Measurements from ENCODE around the gene CLEC17A.
A peak's percentile ranks its signal among the peaks of the same experiment; 100 is the strongest.
"Not testable (repeated sequence)": the region's sequence is repeated elsewhere in the genome, so short reads cannot be mapped to it uniquely, and the experiment has no call there.

CLEC17A gene, protein sequence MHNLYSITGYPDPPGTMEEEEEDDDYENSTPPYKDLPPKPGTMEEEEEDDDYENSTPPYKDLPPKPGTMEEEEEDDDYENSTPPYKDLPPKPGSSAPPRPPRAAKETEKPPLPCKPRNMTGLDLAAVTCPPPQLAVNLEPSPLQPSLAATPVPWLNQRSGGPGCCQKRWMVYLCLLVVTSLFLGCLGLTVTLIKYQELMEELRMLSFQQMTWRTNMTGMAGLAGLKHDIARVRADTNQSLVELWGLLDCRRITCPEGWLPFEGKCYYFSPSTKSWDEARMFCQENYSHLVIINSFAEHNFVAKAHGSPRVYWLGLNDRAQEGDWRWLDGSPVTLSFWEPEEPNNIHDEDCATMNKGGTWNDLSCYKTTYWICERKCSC

DNA sequence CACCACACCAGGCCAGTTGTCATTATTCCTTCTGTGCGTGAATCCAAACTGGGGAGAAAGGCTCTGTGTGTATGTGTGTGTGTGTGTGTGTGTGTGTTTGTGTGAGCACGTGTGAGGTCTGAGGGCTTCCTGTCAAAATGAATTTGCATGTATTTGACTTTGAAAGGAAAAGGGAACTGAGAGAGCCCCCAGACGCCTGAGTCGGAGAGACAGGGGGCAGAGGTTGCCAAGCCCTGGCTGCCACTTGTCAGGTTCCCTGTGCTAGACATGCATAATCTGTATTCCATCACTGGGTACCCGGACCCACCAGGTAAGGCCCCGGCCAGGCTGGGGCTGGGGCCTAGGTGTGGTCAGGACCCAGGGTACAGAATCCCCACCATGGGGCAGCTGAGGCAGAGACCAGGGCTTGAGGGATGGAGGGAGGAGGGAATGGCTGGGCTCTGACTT is at the start of gene CLEC17A:
Gene CLEC17A, plus strand, starts transcription at position 191 of the 447 bp plus-strand sequence. Its CDS starts 77 bp downstream, at position 268.
- DNase-seq: no peak

DNA sequence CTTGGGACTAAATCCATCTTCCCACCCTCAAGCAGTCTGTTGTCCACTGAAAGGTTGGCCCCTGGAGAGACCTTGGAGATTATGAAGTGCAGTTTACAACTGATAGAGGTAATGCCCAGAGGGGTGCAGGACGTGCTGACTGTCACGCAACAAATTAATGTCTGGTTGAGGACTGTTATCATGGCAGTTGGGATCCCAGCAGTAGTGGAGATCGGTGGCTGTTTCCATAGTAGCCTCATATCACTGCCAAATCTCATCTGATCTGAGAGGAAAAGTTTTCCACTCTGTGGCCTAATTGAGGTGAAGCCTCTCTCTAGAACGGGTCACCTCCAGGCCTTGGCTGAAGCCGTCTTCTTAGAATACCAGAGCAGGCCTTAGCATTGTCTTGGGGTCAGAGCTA is 49.4 kb upstream of the CLEC17A start:
- DNase-seq: no peak

DNA sequence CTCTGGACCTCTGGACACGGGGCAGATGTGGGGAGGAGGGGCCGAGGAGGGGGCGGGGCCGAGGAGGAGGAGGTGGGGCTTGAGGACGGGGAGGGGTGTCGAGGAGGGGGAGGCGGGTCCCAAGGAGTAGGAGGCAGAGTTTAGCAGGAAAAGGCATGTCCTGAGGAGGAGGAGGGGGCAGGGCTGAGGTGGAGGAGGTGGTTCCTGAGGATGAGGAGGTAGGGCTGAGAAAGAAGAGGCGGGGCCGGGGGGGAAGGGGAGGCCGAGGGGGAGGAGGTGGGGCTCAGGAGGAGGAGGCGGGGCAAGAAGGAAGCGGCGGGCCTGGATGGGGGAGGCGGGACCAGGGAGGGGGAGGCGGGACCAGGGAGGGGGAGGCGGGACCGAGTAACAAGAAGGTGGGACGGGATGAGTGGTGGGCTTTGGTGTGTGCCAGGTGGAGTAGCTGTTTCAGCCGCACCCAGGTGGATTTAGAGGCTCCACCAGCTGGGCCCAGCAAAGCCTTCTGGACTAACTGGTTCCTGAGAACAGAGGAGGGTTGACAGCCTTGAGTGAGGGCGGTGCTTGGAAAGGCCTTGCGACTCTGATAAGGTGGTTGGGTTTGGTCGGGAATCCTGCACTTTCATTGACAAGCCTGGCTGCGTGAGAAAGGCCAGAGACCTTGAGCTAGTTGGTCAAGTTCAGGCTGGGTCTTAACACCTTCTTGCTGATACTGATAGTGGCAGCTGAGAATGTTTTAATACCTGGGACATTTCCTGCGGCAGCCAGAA is 45.8 kb upstream of the CLEC17A start:
- no peak for DNase-seq

DNA sequence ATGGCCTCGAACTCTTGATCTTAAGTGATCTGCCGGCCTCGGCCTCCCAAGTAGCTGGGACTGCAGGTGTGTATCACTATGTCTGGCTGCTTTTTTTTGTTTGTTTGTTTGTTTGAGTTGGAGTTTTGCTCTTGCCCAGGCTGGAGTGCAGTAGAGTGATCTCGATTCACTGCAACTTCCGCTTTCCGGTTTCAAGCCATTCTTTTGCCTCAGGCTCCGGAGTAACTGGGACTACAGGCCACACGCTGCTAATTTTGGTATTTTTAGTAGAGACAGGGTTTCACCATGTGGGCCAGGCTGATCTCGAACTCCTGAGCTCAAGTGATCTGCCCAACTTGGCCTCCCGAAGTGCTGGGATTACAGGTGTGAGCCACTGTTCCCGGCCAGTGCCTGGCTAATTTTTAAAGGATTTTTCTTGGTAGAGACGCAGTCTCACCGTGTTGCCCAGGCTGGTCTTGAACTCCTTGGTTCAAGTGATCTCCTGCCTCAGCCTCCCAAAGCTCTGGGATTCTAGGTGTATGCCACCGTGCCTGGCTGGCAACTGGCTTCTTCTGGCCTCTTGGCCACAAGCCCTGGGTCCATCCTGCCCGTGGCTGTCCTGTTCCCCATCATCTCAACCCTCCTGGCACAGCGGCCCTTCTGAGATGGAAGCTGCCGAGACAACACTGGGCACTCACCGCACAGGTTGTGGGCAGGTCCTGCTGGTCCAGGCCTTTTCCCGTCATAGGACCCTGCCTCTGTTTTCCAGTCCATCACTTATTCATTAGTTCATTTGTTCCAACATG is 42.0 kb upstream of the CLEC17A start:
- DNase-seq: no peak

DNA sequence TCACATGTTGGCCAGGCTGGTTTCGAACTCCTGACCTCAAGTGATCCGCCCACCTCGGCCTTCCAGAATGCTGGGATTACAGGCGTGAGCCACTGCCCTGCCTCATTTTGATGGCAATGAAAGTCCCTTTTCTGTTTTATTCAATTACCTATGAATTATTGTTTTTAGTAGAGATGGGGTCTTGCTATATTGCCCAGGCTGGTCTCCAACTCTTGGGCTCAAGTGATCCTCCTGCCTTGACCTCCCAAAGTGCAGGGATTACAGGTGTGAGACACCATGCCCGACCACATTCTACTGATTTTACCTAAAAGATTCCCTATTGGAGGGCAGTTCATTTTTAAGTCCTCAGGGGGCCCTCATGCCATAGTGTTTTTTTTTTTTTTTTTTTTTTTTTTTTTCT is 40.9 kb upstream of the CLEC17A start:
- DNase-seq: not testable (repeated sequence)

DNA sequence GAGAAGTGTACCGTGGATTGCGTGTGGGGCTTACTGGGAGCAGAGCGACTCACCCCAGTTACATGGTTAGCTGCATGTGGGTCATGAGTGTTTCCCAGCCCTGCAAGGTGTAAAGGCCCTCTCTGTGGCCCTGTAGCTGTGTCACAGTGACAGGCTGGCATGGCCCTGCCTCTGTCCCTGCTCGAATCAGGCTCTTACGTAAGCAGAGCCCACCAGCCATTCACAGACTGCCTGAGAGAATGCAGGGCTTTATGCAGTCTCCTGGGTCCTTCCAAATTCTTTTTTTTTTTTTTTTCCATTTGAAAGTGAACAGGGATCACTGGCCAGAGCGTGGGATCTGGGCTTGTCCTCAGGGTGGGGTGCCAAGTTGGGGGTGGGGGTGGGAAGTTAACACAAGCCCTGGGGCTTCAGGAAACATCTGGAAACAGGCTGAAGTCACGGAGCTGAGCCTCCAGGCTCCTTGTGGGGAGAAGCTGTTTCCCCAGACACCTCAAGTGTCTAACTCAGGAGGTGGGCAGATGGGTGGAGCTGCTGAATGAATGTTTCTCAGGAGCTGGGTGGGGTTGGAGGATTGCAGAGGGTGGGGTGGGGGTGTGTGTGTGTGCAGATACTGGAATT is 40.1 kb upstream of the CLEC17A start:
- no peak for DNase-seq

DNA sequence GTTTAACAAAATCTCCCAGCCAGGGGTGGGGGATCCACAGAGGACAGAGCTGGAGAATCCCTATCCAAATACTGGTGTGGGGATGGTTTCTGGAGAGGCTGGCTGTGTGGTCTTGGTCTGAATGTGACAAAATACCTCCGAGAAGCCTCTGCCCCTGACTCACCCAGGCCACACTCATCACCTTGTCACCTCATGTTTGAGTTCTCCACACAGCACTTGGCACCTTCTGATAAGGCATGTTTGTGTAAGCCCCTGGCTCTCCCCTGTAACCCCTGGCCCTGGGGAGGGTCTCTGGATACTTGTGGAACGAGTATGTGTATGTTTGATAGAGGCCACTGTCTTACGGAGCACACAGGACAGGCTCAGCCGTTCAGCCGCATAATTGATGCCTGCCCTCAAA is 38.8 kb upstream of the CLEC17A start:
- no peak for DNase-seq

DNA sequence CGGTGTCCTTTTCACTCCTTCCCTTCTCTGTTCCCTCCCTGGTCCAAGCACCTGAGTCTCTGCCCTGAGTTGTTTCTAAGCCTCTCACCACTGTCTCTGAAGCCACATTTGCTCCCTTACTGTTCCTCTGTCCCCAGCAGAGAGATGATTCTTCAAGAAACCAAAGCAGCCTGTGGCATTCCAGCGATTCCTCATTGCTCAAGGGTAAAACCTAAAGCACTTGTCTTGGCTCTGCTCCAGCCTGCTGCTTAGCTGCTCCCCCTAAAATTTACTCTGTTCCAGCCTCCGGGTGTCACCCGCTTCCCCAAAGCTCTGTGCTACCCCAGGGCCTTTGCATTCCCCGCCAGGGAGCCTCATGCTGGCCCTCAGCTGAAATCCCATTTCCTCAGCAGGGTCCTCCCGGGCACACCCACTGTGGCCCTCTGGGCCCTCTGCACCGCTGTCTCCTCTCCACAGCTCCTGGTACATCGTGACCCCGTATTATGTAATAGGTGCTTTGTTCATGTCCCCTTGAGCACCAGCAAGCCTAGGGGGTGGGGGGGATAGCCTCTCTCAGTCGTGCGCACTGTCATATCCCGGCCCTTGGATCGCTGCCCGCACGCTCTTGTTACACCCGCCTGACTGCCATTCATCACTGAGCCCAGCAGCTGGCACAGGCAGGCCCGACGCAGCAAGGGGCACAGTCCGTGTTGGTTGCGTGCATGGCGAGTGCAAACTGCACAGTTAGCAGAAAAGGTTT is 37.7 kb upstream of the CLEC17A start:
- DNase-seq: peak; percentile 78

DNA sequence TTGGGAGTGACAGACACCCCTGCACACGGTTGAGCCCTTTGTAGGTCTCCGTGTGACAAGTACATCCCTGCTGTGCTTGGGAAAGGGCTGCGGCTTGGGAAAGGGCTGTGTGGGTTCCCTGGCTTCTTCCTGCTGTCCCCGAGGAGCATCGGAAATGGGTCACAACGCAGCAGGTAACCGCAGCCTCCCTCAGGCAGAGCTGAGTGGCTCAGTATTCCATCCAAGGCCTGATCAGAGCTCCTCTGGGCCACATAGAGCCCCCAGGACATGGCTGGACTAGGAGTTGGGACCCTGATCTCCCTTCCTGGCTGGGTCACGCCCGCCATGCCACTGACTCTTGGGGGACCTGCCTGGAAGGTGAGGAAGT is 37.2 kb upstream of the CLEC17A start:
- no peak for DNase-seq

DNA sequence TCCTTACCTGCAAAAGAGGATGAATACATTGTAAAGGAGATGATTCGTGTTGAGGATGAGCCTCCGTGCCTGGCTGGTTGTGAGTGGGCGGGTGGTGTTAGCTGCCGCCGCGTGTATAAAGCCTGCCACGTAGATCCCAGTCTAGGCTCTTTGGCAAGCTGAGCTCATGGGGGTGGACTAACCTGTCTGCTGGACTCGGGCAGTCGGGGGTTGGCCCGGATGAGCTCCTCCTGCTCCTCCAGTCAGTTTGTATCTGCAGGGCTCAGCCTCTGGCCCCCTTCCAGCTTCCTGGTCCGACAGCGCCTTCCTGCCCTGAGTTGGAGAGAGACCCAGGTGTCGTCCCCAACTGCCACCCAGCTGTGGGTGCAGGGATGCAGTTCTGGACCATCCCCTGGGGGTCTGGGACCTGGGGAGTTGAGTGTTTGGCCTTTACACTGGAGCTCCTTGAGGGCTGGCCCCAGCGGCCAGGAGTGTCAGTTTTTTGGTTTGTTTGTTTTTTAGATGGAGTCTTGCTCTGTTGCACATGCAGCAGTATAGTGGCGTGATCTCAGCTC is 32.6 kb upstream of the CLEC17A start:
- no peak for DNase-seq

DNA sequence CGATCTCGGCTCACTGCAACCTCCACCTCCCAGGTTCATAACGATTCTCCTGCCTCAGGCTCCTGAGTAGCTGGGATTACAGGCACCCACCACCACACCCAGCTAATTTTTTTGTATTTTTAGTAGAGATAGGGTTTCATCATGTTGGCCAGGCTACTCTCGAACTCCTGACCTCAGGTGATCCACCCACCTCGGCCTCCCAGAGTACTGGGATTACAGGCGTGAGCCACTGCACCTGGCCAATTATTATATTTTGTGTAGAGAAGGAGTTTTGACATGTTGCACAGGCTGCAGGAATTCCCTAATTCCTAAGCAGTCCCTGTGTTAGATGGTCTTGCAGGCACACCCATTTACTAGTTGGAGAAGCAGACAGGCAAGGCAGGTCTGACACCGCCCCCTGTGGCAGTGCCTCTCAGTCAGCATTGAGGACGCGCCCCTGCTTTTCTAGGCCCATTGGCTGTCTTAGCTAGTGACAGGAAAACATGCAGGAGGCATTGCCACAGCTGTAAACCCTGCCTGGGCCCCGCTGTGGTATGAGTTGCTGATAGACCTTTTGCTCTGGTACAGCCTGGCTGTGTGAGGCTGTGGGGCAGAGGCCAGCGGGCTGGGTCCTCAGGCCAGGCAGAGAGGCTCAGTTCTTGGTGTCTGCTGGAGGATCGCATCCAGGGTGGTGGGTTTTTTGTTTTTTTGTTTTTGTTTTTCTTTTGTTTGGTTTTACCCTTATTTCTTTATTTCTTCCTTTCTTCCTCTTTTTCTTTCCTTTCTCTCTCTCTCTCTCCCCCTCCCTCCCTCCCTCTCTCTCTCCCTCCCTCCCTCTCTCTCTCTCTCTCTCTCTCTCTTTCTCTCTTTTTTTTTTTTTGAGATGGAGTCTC is 31.5 kb upstream of the CLEC17A start:
- not testable (repeated sequence) for DNase-seq

DNA sequence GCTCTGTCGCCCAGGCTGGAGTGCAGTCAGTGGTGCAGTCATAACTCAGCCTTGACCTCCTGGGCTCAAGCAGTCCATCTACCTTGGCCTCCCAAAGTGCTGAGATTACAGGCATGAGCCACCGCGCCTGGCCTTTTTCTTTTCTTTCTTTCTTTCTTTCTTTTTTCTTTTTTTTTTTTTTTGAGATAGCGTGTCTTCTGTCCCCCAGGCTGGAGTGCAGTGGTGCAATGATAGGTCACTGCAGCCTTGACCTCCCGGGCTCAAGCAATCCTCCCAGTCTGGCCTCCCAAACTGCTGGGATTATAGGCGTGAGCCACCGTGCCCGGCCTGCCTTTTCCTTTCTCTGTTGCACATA is 30.9 kb upstream of the CLEC17A start:
- not testable (repeated sequence) for DNase-seq

DNA sequence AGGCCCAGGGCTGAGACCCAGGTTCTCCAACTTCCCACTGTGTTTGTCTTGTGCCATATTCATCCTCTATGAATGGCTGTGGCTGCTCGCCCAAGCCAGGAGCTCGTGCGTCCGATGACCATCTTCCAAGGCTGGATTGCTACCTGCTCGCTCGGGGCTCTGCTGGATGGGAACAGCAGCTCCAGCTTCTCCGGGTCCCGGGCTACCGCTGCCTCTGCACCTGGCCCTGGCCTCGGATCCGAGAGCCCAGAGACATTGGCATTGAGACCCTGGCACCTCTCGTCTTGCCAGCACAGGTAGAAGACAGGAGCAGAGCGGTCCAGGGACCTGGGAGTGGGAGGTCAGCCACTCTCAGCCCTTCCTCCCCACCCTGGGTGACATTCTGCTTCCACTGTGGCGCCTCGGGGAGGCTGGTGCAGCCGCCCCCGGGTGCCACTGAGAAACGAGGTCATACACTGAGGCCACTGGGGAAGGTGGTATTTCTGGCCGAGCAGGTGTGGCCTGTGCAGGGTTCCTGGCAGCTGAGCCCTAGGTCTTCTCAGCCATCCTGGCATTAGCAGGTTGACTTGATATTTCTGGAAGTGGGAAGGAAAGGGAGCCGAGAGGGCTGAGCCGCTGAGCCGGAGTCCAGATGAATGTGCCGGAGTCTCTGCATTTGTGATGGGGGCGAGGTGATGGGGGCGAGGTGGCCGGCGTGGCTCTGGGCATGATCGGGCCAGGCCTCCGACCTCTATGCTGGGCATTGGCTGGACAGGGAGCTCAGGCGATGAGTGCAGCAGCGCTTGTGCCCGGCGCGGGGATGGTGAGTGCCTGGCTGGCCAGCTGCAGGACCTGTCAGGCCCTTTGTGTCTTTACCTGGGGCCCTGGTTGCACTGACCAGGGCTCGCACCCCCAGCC is 29.6 kb upstream of the CLEC17A start:
- no peak for DNase-seq

DNA sequence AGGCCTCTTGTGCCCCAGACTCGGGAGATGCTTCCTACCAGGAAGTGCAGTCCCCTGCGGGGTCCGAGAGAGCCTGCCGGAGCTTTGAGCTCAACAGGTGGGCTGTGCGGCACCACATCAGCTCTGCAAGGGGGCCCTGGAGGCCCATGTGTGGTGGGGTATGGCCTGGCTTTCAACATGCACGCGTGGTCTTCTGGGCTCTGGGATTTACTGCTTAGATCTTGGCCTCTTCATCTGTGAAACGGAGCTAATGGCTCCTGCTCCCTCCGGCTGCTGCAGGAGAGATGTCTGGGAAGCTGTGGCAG is 29.0 kb upstream of the CLEC17A start:
- DNase-seq: no peak

DNA sequence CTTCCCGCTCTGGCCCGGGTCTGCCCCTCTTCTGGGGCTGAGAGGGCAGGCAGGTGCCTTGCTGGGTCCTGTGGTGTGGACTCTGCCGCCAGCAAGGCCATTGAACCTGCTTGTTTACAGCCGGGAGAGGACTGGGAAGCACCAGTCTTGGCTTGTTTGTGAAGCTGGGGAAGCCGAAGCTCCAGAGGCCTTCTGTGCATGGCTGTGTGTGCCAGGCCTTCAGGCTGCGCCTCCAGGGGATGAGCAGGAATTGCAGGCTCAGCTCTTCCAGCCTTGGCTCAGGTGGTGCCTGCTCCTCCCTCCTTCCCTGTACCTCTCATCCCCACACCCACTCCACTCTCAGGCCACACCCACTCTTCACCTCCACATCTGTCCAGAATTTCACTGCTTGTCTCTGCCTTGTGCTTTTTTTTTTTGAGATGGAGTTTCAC is 28.5 kb upstream of the CLEC17A start:
- no peak for DNase-seq

DNA sequence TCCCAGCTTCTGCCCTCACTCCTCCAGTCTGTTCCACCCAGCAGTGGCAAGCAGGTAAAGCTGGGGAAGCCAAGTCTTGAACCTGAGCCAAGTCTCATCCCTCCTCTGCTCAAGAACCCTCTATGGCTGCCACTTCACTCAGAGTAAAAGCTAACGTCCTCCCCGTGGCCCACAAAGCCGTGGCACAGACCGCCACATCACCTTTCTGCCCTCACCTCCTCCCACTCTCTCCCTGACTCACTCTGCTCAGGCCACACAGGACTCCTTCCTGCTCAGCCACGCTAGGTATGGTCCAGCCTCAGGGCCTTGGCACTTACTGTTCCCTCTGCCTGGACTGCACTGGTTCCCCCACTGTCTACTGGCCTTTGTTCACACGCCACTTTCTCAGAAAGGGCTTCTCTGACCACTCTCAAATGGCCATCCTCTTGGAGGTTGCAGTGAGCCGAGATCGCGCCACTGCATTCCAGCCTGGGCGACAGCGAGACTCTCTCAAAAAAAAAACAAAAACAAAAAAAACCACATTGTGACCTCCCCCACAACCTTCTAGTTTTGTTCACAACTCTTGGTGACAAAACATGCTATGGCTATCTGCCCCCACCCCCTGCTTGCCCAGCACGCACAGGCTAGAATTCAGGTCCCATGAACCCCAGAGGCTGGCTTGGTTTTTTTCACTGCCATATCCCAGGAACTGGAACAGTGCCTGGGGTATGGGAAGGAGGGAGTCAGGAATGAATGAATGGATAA is 26.8 kb upstream of the CLEC17A start:
- no peak for DNase-seq

DNA sequence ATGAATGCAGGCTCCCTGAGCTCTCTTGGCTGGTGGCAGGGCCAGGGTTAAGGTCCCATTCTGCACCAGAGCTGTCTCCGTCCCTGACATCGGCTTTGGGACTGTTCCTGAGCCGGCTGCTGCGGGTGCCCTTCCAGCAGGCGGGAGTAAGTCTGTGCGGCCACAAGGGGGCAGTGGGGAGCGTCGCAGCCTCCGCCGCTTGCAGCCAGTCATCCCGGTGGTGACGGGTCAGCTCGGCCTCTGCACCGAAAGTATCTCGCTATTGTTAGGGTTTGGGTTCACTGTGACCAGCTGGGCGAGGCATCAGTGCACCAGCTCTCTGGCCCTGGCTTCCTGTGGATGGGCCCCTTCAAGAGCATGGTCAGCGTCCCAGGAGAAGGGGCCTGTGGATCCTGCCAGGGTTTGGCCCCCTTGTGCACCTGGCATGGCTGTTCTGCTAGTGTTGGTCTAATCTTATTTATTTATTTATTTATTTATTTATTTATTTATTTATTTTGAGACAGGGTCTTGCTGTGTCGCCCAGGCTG is 26.2 kb upstream of the CLEC17A start:
- no peak for DNase-seq

DNA sequence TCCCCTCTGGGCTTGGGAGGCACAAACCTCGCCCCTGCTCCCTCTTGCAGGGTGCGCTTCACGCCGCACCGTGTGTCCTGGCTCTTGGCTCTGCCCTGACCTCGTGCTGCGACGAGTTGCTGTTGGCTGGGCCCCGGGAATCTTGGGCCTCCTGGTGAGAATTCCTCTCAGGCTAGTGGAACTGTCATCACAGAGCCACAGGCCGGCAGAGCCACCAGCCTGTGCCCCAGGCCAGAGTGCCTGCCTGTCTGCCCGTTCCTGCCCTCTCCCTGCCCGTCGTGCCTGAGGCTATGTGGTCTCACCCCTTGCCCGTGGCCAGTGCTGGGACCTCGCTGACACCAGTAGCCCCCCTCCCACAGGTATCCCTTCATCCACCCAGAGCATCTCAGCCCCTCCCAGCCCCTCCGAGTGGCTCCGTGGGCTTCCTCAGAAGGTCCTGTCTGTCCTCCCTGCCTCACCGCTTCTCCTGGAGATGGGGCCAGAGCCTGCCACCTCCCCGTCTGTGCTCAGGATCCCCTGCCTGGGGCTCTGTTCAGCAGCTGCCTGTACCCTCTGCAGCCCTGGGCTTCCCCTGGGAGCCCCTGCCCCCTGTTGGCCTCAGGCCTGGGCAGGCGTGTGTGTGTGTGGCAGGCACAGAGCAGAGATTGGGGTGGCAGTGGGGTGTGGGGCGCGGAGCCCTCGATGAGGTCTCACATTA is 24.4 kb upstream of the CLEC17A start:
- DNase-seq: no peak
